GM19468 (cell line): ENCODE results near the gene KCNH5.

Source experiments
- ATAC-seq: cut with Tn5 transposase; IDR thresholded peaks from one replicate; pipeline ENCODE4 v1.9.1; 2021; ENCODE audit warnings: mild to moderate bottlenecking, moderate library complexity, moderate number of reproducible peaks; ENCODE audit not compliant: unreplicated experiment; ENCODE audit errors: extremely low read depth

Gene KCNH5

GRCh38 chr14:62692490-62693106, 352.7 kb downstream of the KCNH5 start:
- no peak for ATAC-seq

GRCh38 chr14:62691647-62692489, 353.4 kb downstream of the KCNH5 start:
- ATAC-seq: no peak

- no peak for ATAC-seq
Observed at GRCh38 chr14:62689733-62690132, 355.5 kb downstream of the KCNH5 start.

- ATAC-seq: no peak
Observed at GRCh38 chr14:62687818-62688217, 357.4 kb downstream of the KCNH5 start.

GRCh38 chr14:62684376-62684775, 360.9 kb downstream of the KCNH5 start:
- ATAC-seq: no peak

- ATAC-seq: no peak
Observed at GRCh38 chr14:62682208-62682607, 363.1 kb downstream of the KCNH5 start.

GRCh38 chr14:62674563-62675237, 370.6 kb downstream of the KCNH5 start:
- no peak for ATAC-seq

- ATAC-seq: no peak
Observed at GRCh38 chr14:62673014-62673755, 372.1 kb downstream of the KCNH5 start.

GRCh38 chr14:62670526-62670925, 374.7 kb downstream of the KCNH5 start:
- ATAC-seq: no peak

- no peak for ATAC-seq
Observed at GRCh38 chr14:62667421-62667914, 377.8 kb downstream of the KCNH5 start.

- ATAC-seq: no peak
Observed at GRCh38 chr14:62665286-62665685, 380.0 kb downstream of the KCNH5 start.

GRCh38 chr14:62663456-62663821, 381.8 kb downstream of the KCNH5 start:
- ATAC-seq: no peak

- no peak for ATAC-seq
Observed at GRCh38 chr14:62662811-62663455, 382.3 kb downstream of the KCNH5 start.

- ATAC-seq: no peak
Observed at GRCh38 chr14:62661818-62662217, 383.4 kb downstream of the KCNH5 start.

GRCh38 chr14:62658631-62659030, 386.6 kb downstream of the KCNH5 start:
- no peak for ATAC-seq

GRCh38 chr14:62657376-62657775, 387.9 kb downstream of the KCNH5 start:
- no peak for ATAC-seq

- no peak for ATAC-seq
Observed at GRCh38 chr14:62655166-62655565, 390.1 kb downstream of the KCNH5 start.

GRCh38 chr14:62654641-62655040, 390.6 kb downstream of the KCNH5 start:
- no peak for ATAC-seq
